SHP77 (cell line): Measurements from ENCODE around the gene MYL7.
A peak's percentile ranks its signal among the peaks of the same experiment; 100 is the strongest.
"Not testable (repeated sequence)": the region's sequence is repeated elsewhere in the genome, so short reads cannot be mapped to it uniquely, and the experiment has no call there.

Experiments used
- DNase-seq, 2 experiments: peaks; one replicate each; lab custom pipeline; 2025; lab: John Stamatoyannopoulos, UW

Gene MYL7

GRCh38 chr7:44141221-44141850 lies at the start of gene MYL7:
MYL7 (minus strand) TSS chr7:44141332; CDS start chr7:44141305, 27 bp downstream.
- DNase-seq: no peak

GRCh38 chr7:44189993-44190872 lies 49.1 kb upstream of the MYL7 start:
- DNase-seq: no peak

GRCh38 chr7:44189286-44189992 lies 48.3 kb upstream of the MYL7 start, which contains the start of gene GCK:
GCK (minus strand) TSS chr7:44189439; CDS start chr7:44188953, 486 bp downstream.
- peak; percentile 44 to 52 for DNase-seq

- DNase-seq: no peak
Observed at GRCh38 chr7:44188480-44189225, 47.5 kb upstream of the MYL7 start.

- no peak for DNase-seq
Observed at GRCh38 chr7:44187636-44188416, 46.7 kb upstream of the MYL7 start.

GRCh38 chr7:44186736-44187135 lies 45.6 kb upstream of the MYL7 start:
- DNase-seq: no peak

GRCh38 chr7:44185729-44186128 lies 44.6 kb upstream of the MYL7 start:
- DNase-seq: no peak

- DNase-seq: no peak
Observed at GRCh38 chr7:44184873-44185446, 43.8 kb upstream of the MYL7 start.

- DNase-seq: no peak
Observed at GRCh38 chr7:44184206-44184872, 43.2 kb upstream of the MYL7 start.

GRCh38 chr7:44183386-44183785 lies 42.3 kb upstream of the MYL7 start:
- DNase-seq: no peak

- no peak for DNase-seq
Observed at GRCh38 chr7:44182827-44183226, 41.7 kb upstream of the MYL7 start.

- no peak for DNase-seq
Observed at GRCh38 chr7:44180631-44181030, 39.5 kb upstream of the MYL7 start.

GRCh38 chr7:44177570-44178131 lies 36.5 kb upstream of the MYL7 start:
- DNase-seq: no peak

- DNase-seq: no peak
Observed at GRCh38 chr7:44176486-44176885, 35.4 kb upstream of the MYL7 start.

GRCh38 chr7:44175730-44176129 lies 34.6 kb upstream of the MYL7 start:
- DNase-seq: no peak

- DNase-seq: not testable (repeated sequence)
Observed at GRCh38 chr7:44174694-44174948, 33.5 kb upstream of the MYL7 start.

GRCh38 chr7:44173911-44174693 lies 33.0 kb upstream of the MYL7 start:
- DNase-seq: no peak

GRCh38 chr7:44172803-44173424 lies 31.8 kb upstream of the MYL7 start:
- no peak for DNase-seq

- no peak for DNase-seq
Observed at GRCh38 chr7:44172352-44172751, 31.2 kb upstream of the MYL7 start.
